GM12865 (cell line): Measurements from ENCODE around the gene ACSM2B.
"Not testable (repeated sequence)": the region's sequence is repeated elsewhere in the genome, so short reads cannot be mapped to it uniquely, and the experiment has no call there.

Experiments
- DNase-seq: peaks from one replicate; pipeline ENCODE4 v3.0.0; 2010; ENCODE audit warnings: low read depth
- H3K4me3 ChIP-seq: 2 replicates; pipeline ENCODE4 v1.5.1; 2011; ENCODE audit warnings: mild to moderate bottlenecking, low read depth, low read length, control low read depth
- TF ChIP-seq, protein P1 (sequence below): IDR thresholded peaks from 2 replicates; pipeline ENCODE4 v1.5.1; 2011; ENCODE audit warnings: low read length, control low read depth, low read depth, inconsistent platforms; ENCODE audit not compliant: insufficient read depth; ENCODE audit errors: missing control alignments

ACSM2B gene

DNA sequence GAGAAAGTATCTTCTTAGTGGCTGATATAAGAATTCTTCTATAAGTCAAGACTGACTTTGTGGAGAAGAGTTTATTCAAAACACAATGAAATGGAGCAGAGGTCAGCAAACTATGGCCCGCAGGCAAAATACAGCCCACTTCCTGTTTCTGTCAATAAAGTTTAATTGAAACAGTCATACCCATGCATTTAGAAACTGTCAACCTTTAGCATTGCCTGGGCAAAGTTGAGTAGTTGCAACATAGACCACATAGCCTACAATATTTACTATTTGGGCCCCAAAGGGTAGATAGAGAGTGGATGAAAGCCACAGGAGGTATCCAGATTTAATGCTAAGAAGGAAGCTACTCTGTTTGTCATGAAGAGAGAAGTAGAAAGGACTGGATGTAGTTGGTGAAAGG is 38.0 kb downstream of the ACSM2B start:
- H3K4me3 ChIP-seq, result no peak overlapping the region
- TF ChIP-seq, protein P1, sequence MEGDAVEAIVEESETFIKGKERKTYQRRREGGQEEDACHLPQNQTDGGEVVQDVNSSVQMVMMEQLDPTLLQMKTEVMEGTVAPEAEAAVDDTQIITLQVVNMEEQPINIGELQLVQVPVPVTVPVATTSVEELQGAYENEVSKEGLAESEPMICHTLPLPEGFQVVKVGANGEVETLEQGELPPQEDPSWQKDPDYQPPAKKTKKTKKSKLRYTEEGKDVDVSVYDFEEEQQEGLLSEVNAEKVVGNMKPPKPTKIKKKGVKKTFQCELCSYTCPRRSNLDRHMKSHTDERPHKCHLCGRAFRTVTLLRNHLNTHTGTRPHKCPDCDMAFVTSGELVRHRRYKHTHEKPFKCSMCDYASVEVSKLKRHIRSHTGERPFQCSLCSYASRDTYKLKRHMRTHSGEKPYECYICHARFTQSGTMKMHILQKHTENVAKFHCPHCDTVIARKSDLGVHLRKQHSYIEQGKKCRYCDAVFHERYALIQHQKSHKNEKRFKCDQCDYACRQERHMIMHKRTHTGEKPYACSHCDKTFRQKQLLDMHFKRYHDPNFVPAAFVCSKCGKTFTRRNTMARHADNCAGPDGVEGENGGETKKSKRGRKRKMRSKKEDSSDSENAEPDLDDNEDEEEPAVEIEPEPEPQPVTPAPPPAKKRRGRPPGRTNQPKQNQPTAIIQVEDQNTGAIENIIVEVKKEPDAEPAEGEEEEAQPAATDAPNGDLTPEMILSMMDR, result no peak
- no peak for DNase-seq

- not testable (repeated sequence) for DNase-seq, H3K4me3 ChIP-seq
These were observed 39.5 kb downstream of the ACSM2B start for GRCh38 chr16:20536669-20537068.

DNA sequence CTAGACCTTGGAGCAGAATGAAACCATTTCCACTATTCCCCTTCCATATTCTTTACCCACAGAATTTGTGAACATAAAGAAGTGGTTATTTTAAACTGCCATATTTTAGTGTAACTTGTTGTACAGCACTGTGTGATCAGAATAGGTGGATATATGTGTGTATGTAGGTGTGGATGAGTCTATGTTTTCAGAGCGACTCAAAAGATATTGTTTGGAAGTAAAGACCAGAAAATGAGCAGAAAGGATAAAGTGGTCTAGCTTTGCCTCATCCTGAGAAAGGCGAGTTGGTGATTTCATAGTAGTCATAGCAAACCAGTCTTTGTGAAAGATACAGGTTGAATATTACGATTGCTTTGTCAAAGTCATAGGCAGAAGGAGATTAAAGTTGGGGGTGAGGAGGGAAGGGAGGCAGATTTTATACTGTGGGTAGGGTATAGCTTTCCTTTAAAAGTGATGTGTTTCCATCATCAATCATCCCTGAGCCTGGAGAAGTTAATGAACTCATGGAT is 43.8 kb downstream of the ACSM2B start:
- not testable (repeated sequence) for DNase-seq, H3K4me3 ChIP-seq

- not testable (repeated sequence) for H3K4me3 ChIP-seq, DNase-seq
These were observed 44.4 kb downstream of the ACSM2B start for GRCh38 chr16:20531795-20532194.

- no peak for DNase-seq
- H3K4me3 ChIP-seq, result no peak overlapping the region
- TF ChIP-seq, protein P1, result no peak
These were observed 56.1 kb downstream of the ACSM2B start for GRCh38 chr16:20520103-20520502.

DNA sequence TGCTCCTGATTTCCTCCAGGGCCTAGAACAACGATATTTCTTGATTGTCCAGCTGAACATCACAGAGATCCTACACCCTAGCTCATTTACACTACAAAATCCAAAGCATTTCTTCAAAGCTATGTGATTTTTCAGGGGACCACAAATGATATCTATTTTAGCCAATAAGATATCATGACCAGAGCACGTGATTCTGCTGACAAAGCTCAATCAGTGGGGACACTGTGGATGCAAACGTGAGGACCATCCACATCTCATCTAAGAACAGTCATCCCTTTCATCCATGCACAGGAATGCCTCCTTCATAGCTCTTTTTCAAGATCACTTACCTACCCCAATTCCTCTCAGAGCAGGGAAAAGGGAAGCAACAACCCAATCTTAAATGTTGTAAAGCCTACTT is 56.9 kb downstream of the ACSM2B start:
- no peak overlapping the region for H3K4me3 ChIP-seq
- TF ChIP-seq, protein P1, result no peak

DNA sequence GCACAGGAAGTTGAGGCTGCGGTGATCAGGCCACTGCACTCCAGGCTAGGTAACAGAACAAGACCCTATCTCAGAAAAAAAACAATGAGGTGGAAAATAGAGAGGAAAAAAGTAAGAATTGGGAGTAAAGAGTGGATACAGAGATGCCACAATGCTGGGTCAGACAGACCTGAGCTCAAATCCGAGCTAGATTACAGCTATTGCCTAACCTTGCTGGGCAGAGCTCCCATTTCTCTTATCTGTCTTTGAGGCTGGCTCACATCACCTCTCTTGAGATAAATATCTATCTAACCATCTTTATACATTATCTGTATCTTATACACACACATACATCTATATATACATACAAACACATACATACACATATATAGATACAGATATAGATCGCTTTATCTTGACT is 59.0 kb downstream of the ACSM2B start:
- no peak for DNase-seq
- TF ChIP-seq, protein P1, result no peak
- H3K4me3 ChIP-seq, result no peak overlapping the region

More for the DNA sequence above, 56.9 kb downstream of the ACSM2B start:
- no peak for DNase-seq

DNA sequence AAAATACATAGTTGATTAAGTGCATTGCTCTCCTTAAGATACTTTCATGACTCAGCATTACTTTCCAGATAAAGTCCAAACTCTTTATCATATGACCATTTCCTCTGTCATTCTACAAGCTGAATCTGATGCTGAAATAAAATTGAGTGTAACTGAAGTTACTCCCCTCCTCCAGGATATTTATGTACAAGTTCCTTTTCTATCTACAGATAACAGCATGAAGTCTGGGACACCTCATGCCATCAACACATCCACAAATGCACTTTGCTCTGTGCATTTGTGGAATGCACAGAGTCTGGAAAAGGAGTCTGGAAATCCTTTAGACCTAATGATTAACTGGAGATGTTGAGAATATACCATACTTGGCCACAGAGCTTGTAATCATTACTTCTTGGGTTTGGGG is 60.5 kb downstream of the ACSM2B start:
- no peak overlapping the region for H3K4me3 ChIP-seq
- TF ChIP-seq, protein P1, result no peak
- DNase-seq, result no peak

DNA sequence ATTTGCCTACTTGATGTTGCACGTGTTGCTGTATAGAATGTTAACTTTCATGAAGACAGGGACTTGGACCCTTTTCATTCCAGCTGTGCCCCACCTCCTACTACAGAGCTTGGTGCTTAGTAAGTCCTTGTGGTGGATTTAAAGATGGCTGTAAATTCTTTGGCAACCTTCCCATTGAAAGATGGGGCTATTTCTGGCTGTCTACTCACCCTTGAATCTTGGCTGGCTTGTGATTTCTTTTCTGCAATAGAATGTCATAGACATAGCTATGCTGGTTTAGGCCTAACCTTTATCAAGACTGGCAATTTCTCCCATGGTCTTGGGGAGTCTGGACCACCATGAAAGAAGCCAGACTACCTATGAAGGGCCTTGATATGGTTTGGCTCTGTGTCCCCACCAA is 65.8 kb downstream of the ACSM2B start:
- DNase-seq, result no peak
- H3K4me3 ChIP-seq, result no peak overlapping the region
- TF ChIP-seq, protein P1, result no peak
